ENCODE measurements around the gene STARD5.

Gene STARD5

GRCh38 chr15:81322676-81323253, 1.2 kb downstream of the STARD5 start:
- no peaks in the 10 kb centered on the region for H4K20me1 ChIP-seq (ENCODE audit: insufficient read depth, low read length, poor library complexity, severe bottlenecking)
- H3K4me2 ChIP-seq (ENCODE audit: low read depth, low read length, poor library complexity, severe bottlenecking): peak overlapping the region; percentile 89
- peak overlapping the region; percentile 88 for H3K4me3 ChIP-seq (ENCODE audit: low read length, poor library complexity, severe bottlenecking)
- H3K79me2 ChIP-seq (ENCODE audit: insufficient read depth, low read length): peaks cover 5% of the 10 kb centered on the region; the same call in 1 of the 2 replicates
- no peaks in the 10 kb centered on the region for H3F3A ChIP-seq (ENCODE audit: low read depth)
- no peak overlapping the region for H2AFZ ChIP-seq (ENCODE audit: low read length)
- TF ChIP-seq EZH2phosphoT487 (IDR thresholded peaks at IDR 0.05; ENCODE audit: borderline replicate concordance) (no peak), CTCF (conservative IDR thresholded peaks at IDR 0.05; ENCODE audit: low read length) (no peak)
- no peaks in the 10 kb centered on the region for H3K27me3 ChIP-seq (ENCODE audit: insufficient read depth, low read length, poor library complexity, severe bottlenecking)
- H3K4me1 ChIP-seq (ENCODE audit: insufficient read depth, low read length, poor library complexity, severe bottlenecking): peaks cover 11% of the 10 kb centered on the region
- H3K9ac ChIP-seq (ENCODE audit: low read depth, low read length, poor library complexity, severe bottlenecking): peak overlapping the region; percentile 78
- H3K36me3 ChIP-seq (ENCODE audit: insufficient read depth, low read length): no peaks in the 10 kb centered on the region
- H3K9me3 ChIP-seq (ENCODE audit: insufficient read depth, low read depth, low read length): no peaks in the 10 kb centered on the region
- H3K9me2 ChIP-seq (replicated peaks; ENCODE audit: low read depth, low read length): no peaks in the 10 kb centered on the region

- no peaks in the 10 kb centered on the region for H3K36me3 ChIP-seq (ENCODE audit: insufficient read depth, low read length)
- H3K4me3 ChIP-seq (ENCODE audit: low read length, poor library complexity, severe bottlenecking): no peak overlapping the region
- H3K4me2 ChIP-seq (ENCODE audit: low read depth, low read length, poor library complexity, severe bottlenecking): peak overlapping the region; percentile 89
- H3F3A ChIP-seq (ENCODE audit: low read depth): no peaks in the 10 kb centered on the region
- H2AFZ ChIP-seq (ENCODE audit: low read length): no peak overlapping the region
- TF ChIP-seq EZH2phosphoT487 (IDR thresholded peaks at IDR 0.05; ENCODE audit: borderline replicate concordance) (no peak), CTCF (conservative IDR thresholded peaks at IDR 0.05; ENCODE audit: low read length) (no peak)
- no peaks in the 10 kb centered on the region for H3K9me2 ChIP-seq (replicated peaks; ENCODE audit: low read depth, low read length)
- peaks cover 5% of the 10 kb centered on the region; the same call in 1 of the 2 replicates for H3K79me2 ChIP-seq (ENCODE audit: insufficient read depth, low read length)
- H3K27me3 ChIP-seq (ENCODE audit: insufficient read depth, low read length, poor library complexity, severe bottlenecking): no peaks in the 10 kb centered on the region
- no peak overlapping the region for H3K9ac ChIP-seq (ENCODE audit: low read depth, low read length, poor library complexity, severe bottlenecking)
- no peaks in the 10 kb centered on the region for H3K9me3 ChIP-seq (ENCODE audit: insufficient read depth, low read depth, low read length)
- H4K20me1 ChIP-seq (ENCODE audit: insufficient read depth, low read length, poor library complexity, severe bottlenecking): no peaks in the 10 kb centered on the region
- H3K4me1 ChIP-seq (ENCODE audit: insufficient read depth, low read length, poor library complexity, severe bottlenecking): peaks cover 11% of the 10 kb centered on the region
Observed at GRCh38 chr15:81321667-81322066, 2.3 kb downstream of the STARD5 start.

- Histone ChIP-seq H3K9me3 (ENCODE audit: insufficient read depth, low read depth, low read length) (no peaks in the 10 kb centered on the region), H3K4me2 (ENCODE audit: low read depth, low read length, poor library complexity, severe bottlenecking) (no peak overlapping the region), H3K4me3 (ENCODE audit: low read length, poor library complexity, severe bottlenecking) (no peak overlapping the region), H4K20me1 (ENCODE audit: insufficient read depth, low read length, poor library complexity, severe bottlenecking) (no peaks in the 10 kb centered on the region), H3K27me3 (ENCODE audit: insufficient read depth, low read length, poor library complexity, severe bottlenecking) (no peaks in the 10 kb centered on the region), H3K9me2 (replicated peaks; ENCODE audit: low read depth, low read length) (no peaks in the 10 kb centered on the region), H3K79me2 (ENCODE audit: insufficient read depth, low read length) (no peaks in the 10 kb centered on the region), H3K4me1 (ENCODE audit: insufficient read depth, low read length, poor library complexity, severe bottlenecking) (no peaks in the 10 kb centered on the region), H2AFZ (ENCODE audit: low read length) (no peak overlapping the region), H3F3A (ENCODE audit: low read depth) (no peaks in the 10 kb centered on the region), H3K9ac (ENCODE audit: low read depth, low read length, poor library complexity, severe bottlenecking) (no peak overlapping the region), H3K36me3 (ENCODE audit: insufficient read depth, low read length) (peaks cover 6% of the 10 kb centered on the region; the same call in 1 of the 2 replicates)
- TF ChIP-seq EZH2phosphoT487 (IDR thresholded peaks at IDR 0.05; ENCODE audit: borderline replicate concordance): no peak
- no peak for TF ChIP-seq CTCF (conservative IDR thresholded peaks at IDR 0.05; ENCODE audit: low read length)
Observed at GRCh38 chr15:81317642-81318017, 6.3 kb downstream of the STARD5 start.
